Omental fat pad (tissue), 4 donors: ENCODE measurements around the gene MCM3. TPM values are rescaled to one million over a fixed set of nuclear protein-coding genes. Genes with fewer than 3 reads are reported as not detected.

Experiments
- ATAC-seq: fragments of 150-250 bp; one replicate; pipeline ENCODE4 v1.9.1; 2016; ENCODE audit warnings: mild to moderate bottlenecking, moderate library complexity; ENCODE audit not compliant: low FRiP score
- DNase-seq: peaks from one replicate; pipeline ENCODE4 v3.0.0-alpha.2; 2019; ENCODE audit warnings: low spot score
- CTCF ChIP-seq, 3 donors: fragments of 450-650 bp; IDR thresholded peaks; one replicate each; pipeline ENCODE4 v1.5.1; 2016 to 2017; ENCODE audit warnings: antibody characterized with exemption in 3 of 3, mild to moderate bottlenecking in 3 of 3, moderate library complexity in 2 of 3
- total RNA-seq, 4 donors: library from RNA; depleted of rRNA; stranded (reverse); fragments of >200 nt; gene quantifications; one replicate each; pipeline ENCODE4 v1.1.0, GENCODE V29; 2016

The MCM3 gene
- total RNA-seq, 4 donors from 2014 or later, result 24.8 to 43.0 (median 32.3) TPM

- no peak for ATAC-seq
- DNase-seq, result no peak
- no peak for TF ChIP-seq CTCF (IDR thresholded peaks at IDR 0.05)
These were observed 41.2 kb downstream of the MCM3 start for GRCh38 chr6:52243282-52243893.

- no peak for DNase-seq
These were observed 42.7 kb downstream of the MCM3 start for GRCh38 chr6:52241819-52242218.

GRCh38 chr6:52233975-52234823 is 50.3 kb downstream of the MCM3 start:
- no peak for TF ChIP-seq CTCF (IDR thresholded peaks at IDR 0.05)
- DNase-seq, result no peak
- ATAC-seq, result no peak

More at GRCh38 chr6:52241819-52242218, 42.7 kb downstream of the MCM3 start:
- no peak for ATAC-seq
- TF ChIP-seq CTCF (IDR thresholded peaks at IDR 0.05), result no peak

- no peak for DNase-seq
- ATAC-seq, result no peak
- no peak for TF ChIP-seq CTCF (IDR thresholded peaks at IDR 0.05)
These were observed 51.5 kb downstream of the MCM3 start for GRCh38 chr6:52233005-52233404.

- DNase-seq (no peak), ATAC-seq (no peak)
- TF ChIP-seq CTCF (IDR thresholded peaks at IDR 0.05), result no peak
These were observed 53.0 kb downstream of the MCM3 start for GRCh38 chr6:52231406-52232127.

GRCh38 chr6:52230685-52231084 is 53.9 kb downstream of the MCM3 start:
- no peak for ATAC-seq
- no peak for DNase-seq

More at GRCh38 chr6:52230685-52231084, 53.9 kb downstream of the MCM3 start:
- TF ChIP-seq CTCF (IDR thresholded peaks at IDR 0.05), result no peak
